22Rv1 (cell line): ENCODE results near the gene SMDT1.
"Not testable (repeated sequence)": the region's sequence is repeated elsewhere in the genome, so short reads cannot be mapped to it uniquely, and the experiment has no call there.

Source experiments
- H3K27ac ChIP-seq: fragments of 450-650 bp; 2 replicates; pipeline ENCODE4 v1.5.1; 2017
- ZFX ChIP-seq: fragments of 450-650 bp; IDR thresholded peaks from 2 replicates; pipeline ENCODE4 v1.6.1; 2017; ENCODE audit warnings: antibody characterized with exemption, borderline replicate concordance
- TF ChIP-seq, protein P1 (sequence below): fragments of 450-650 bp; IDR thresholded peaks from 2 replicates; pipeline ENCODE4 v1.5.1; 2017; ENCODE audit warnings: mild to moderate bottlenecking

The SMDT1 gene

DNA sequence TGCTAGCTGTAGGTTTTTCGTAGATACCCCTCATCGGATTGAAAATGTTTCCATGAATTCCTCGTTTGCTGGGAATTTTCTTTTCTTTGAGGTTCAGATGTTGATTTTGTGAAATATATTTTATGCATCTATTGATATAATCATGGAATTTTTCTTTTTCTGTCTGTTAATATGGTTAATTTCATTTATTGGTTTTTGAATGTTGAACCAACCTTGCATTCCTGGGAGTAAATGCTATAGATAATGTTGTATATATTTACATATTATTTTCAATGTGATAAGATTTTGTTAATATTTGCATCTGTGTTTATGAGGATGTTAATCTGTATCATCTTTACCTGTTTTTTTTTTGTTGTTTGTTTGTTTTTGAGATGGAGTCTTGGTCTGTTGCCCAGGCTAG, 21.7 kb downstream of the SMDT1 start:
- TF ChIP-seq ZFX, result no peak
- TF ChIP-seq, protein P1, sequence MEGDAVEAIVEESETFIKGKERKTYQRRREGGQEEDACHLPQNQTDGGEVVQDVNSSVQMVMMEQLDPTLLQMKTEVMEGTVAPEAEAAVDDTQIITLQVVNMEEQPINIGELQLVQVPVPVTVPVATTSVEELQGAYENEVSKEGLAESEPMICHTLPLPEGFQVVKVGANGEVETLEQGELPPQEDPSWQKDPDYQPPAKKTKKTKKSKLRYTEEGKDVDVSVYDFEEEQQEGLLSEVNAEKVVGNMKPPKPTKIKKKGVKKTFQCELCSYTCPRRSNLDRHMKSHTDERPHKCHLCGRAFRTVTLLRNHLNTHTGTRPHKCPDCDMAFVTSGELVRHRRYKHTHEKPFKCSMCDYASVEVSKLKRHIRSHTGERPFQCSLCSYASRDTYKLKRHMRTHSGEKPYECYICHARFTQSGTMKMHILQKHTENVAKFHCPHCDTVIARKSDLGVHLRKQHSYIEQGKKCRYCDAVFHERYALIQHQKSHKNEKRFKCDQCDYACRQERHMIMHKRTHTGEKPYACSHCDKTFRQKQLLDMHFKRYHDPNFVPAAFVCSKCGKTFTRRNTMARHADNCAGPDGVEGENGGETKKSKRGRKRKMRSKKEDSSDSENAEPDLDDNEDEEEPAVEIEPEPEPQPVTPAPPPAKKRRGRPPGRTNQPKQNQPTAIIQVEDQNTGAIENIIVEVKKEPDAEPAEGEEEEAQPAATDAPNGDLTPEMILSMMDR, result no peak
- H3K27ac ChIP-seq, result no peak overlapping the region

DNA sequence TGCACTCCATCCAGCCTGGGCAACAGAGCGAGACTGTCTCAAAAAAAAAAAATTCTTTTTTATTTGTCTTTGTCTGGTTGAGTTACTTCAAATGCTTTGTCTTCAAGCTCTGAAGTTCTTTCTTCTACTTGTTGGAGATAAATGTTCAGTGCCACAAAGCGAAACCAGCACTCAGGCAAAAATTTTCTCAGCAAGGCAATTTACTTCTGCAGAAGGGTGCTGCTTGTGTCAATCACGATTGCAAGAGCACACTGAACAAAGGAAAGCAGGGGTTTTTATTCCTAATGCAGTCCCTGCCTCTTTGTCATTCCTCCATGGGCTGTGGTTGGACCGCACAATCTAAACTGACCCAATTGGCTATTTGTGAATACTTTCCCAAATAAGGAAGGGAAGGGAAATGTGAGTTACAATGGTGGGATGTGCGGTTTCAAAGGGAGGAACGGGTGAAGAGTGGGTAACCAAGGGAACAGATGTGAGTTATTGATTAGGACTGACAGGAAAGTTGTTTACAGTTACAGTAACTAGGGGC, 24.9 kb downstream of the SMDT1 start:
- not testable (repeated sequence) for H3K27ac ChIP-seq

DNA sequence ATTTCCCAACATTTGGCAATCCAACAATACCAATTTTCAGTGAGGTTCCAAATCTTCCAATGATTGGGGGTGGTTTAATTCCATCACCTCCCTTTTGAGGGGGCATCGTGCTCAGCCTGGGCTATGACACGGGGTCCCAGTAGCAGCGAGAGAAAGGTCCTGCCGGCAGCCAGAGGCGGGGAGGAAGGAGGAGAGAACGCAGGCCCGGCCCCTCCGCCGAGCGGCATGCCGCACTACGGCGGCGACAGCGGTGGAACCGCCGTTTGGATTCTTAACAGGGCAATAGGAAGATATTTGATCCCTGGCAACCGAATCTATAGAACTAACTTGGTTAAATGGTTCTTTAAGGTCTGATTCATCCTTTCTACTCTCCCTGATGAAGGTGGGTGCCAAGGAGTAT, 29.3 kb downstream of the SMDT1 start:
- TF ChIP-seq ZFX, result no peak
- TF ChIP-seq, protein P1, result no peak
- H3K27ac ChIP-seq, result no peak overlapping the region

DNA sequence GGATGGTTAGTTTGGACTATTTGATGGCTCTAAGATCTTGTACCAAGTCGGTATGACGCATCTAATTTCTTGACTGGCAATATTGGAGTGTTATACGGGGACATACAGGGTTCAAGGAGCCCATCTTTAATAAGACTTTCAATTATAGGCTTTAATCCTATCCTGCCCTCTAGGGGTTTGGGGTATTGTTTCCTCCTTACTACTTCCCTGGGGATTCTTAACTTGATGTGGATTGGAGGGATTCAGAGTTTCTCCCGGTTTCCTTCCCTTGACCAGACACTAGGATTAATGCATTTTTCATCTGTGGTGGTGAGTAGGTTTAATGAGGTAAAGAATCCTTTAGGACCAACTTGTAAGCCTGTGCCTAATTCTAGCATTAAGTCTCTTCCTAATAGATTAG, 32.3 kb downstream of the SMDT1 start:
- TF ChIP-seq, protein P1, result no peak
- H3K27ac ChIP-seq, result no peak overlapping the region

DNA sequence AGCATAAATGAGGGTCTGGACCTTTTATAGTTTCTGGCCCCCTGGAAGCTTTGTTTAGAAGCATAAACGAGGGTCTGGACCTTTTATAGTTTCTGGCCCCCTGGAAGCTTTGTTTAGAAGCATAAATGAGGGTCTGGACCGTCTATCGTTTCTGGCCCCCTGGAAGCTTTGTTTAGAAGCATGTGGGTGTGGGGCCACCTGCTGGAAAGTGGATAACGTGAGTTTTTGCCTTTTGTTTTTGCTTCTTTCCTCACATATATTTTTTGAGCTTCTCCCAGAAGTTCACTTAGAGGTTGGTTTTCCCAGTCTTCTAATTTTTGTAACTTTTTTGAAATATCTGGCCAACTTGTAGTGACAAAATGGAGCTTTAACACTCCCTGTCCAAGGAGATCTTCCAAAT, 33.3 kb downstream of the SMDT1 start:
- not testable (repeated sequence) for H3K27ac ChIP-seq

DNA sequence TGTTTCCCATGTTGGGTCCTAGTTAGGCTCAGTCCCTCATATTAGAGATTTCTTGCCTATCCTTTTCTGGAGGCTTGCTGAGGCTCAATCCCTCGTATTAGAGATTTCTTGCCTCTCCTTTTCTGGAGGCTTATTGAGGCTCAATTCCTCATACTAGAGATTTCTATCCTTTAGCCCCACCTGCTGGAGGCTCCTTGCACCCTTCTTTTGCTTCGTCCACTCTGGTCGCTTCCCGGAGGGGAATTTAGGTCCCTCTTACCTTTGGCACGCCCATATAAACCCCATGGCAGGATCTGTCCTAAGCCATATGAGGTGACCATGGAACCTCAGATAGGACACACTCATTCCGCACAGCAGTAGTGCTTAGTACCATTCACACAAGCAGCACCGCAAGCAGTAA, 35.2 kb downstream of the SMDT1 start:
- TF ChIP-seq, protein P1, result peak; percentile 11; the same call in 1 of the 2 replicates
- TF ChIP-seq ZFX, result no peak

DNA sequence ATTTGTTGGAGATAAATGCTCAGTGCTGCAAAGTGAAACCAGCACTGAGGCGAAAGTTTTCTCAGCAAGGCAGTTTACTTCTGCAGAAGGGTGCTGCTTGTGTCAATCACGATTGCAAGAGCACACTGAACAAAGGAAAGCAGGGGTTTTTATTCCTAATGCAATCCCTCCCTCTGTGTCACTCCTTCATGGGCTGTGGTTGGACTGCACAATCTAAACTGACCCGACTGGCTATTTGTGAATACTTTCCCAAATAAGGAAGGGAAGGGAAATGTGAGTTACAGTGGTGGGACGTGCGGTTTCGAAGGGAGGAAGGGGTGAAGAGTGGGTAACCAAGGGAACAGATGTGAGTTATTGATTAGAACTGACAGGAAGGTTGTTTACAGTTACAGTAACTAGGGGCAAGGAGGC, 35.9 kb downstream of the SMDT1 start:
- H3K27ac ChIP-seq, result not testable (repeated sequence)

More for the DNA sequence above, 35.2 kb downstream of the SMDT1 start:
- no peak overlapping the region for H3K27ac ChIP-seq

DNA sequence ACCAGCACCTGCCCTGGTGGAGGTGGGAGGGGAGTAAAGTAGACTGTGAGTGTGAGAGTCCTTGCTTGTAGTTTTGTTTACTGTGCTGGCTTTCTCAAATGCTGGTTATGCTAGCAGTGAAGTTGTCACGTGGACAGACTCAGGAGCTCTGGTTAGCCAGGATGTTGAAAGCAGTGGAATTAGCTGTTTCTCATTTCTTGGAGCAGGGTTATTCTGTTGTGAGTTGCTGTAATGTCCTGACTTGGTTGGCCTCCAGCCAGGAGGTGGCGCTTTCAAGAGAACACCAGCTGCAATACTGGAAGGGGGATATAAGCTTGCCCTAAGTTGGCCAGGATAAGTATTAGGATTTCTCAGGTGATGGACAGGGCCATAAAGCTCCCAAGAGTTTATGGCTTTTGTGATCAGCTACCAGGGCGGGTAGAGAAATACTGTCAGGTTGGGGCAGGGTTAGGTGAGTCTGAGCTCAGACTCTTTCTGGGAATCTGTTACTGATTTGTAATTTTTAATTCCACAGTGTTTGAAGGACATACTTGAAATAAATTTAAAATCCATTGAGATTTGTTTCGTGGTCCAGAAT, 37.4 kb downstream of the SMDT1 start:
- no peak overlapping the region for H3K27ac ChIP-seq
- TF ChIP-seq ZFX, result no peak
- TF ChIP-seq, protein P1, result peak; percentile 21

DNA sequence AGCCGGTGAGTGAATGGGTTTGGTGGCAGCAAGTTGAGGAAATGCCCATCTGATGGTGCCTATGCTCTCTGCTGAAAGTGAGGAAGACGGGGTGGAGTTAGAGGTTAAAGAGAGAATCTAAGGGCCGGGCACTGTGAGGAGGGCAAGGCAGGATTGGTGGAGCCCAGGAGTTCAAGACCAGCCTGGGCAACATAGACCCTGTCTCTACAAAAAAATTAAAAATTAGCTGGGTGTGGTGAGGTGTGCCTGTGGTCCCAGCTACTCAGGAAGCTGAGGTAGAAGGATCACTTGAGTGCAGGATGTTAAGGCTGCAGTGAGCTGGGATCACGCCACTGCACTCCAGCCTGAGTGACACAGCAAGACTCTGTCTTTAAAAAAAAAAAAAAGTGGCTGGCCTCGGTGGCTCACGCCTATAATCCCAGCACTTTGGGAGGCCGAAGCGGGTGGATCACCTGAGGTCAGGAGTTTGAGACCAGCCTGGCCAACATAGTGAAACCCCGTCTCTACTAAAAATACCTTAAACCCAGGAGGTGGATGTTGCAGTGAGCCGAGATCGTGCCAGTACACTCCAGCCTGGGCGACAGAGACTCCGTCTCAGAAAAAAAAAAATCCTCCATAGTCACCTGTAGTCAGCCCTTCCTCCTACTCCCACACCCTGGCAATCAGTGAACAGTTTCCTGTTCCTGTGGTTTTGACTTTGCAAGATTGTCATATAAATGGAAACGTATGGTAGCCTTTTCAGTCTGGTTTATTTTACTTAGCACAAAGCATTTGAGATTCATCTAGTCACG, 40.9 kb downstream of the SMDT1 start:
- H3K27ac ChIP-seq, result not testable (repeated sequence)

DNA sequence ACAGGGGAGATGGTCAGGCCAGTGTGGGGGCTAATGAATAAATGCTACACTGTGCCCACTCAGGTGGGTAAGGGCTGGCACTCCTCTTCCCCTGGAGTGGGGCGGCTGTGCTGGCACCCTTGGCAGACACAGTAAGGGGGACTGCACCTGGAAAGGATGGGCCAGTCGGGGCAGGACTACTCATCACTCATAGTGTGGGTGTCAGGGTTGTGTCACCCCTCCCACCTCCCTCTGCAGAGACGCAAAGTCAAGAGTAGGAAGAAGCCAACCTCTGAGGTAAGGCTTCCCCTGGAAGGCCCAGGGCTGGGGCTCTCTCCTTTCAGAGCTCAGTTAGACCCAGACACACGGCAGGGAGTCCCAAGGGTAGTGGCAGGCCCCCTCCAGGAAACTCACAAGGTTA, 44.0 kb downstream of the SMDT1 start:
- H3K27ac ChIP-seq, result not testable (repeated sequence)
